ENCODE measurements around the gene ARL17A.
"Not testable (repeated sequence)": the region's sequence is repeated elsewhere in the genome, so short reads cannot be mapped to it uniquely, and the experiment has no call there.

The ARL17A gene

DNA sequence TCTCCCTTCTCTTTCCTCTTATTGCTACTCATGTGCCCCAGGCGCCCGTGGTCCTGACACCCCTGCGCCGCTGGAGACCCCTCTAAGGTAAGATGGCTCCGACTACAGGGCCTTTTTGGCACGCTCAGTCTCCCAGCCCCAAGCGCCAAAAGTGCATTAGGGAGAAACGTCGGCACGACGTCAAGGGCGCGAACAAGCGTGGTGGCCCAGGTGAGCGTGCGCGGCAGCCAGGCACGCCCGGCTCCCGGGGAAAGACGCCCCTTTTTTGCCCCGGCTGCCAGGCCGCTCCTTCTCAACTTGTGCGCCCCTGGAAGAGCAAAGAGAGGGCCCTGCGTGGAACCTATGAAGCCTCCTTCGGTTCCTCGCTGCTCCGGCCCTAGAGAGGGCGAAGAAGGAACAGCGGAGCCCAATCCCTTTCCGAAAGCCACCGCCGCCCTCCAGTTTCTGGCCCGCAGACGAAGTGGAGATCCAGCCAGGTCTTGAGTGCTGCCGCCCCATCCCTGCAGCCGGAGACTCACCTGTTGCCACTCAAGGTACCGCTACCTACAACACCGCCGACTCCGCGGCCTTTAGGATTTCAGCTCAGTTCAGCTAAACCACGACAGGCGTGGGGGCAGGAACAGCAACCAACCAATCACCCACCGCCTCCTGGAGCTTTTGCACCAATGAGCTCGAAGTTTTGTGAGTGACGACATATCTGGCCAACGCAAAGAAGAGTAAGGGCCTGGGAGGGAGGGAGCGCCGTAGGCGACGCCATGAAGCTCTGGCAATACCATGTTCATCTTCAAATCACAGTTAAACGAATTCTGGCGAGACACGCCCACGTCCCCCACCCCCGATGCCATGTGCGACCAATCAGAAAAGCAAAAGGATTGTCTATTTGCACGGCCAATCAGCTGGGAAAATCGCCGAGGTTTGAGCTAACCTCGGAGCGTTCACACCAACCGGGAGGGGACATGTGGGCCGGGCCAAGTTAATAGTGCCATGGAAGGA is at the start of gene ARL17A:
Gene ARL17A, minus strand, starts transcription at position 609 of the 993 bp plus-strand sequence. CDS start 3,369 bp downstream, outside the sequence.
- not testable (repeated sequence) for DNase-seq

DNA sequence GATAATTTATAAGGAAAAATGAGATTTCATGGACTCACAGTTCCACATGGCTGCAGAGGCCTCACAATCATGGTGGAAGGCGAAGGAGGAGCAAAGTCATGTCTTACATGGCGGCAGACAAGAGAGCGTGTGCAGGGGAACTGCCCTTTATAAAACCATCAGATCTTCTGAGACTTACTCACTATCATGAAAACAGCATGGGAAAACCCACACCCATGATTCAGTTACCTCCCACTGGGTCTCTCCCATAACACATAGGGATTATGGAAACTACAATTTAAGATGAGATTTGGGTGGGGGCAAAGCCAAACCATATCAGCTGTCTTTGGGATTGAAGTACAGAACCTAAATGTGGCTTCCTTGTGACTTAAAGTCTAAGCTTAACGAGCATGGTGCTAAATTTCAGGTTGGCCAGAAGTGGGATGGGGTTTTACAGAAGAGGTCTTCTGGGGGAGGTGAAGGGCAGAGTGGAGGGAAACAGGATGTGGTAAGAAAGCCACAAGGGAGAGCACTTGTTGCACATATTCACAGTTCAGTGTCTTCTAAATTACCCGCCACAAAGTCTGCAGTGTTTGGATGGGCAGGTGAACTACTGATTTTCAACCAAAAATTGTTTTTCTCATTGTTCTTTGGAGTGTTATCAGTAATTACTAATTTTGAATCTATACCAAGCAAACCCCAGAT is 49.4 kb upstream of the ARL17A start:
- DNase-seq, result not testable (repeated sequence)

DNA sequence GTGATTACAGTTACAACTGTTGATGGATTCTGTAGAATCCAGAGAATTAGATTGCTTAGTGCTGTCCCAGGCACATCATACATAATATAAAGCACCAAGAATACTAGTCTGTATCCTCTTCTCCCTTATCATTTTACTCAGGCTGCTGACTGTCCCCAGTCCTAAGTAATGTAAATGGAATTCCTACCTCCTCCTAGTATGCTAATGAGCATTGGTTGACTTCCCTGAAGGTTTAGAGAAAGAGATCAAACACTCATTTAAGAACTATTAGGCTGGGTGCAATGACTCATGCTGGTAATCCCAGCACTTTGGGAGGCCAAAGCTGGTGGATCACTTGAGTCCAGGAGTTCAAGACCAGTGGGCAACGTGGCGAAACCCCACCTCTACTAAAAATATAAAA is 48.0 kb upstream of the ARL17A start:
- not testable (repeated sequence) for DNase-seq

DNA sequence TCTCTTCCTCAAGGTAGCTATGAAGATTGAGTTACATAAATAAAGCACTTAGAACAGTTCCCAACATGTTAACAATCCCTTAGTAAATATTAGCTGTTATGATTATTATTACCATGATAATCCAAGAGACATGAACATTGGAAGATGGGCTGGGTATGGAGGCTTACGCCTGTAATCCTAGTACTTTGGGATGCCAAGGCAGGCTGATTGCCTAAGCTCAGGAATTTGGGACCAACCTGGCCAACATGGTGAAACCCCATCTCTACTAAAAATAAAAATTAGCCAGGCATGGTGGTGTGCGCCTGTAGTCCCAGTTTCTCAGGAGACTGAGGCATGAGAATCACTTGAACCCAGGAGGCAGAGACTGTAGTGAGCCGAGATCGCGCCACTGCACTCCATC is 45.2 kb upstream of the ARL17A start:
- not testable (repeated sequence) for DNase-seq

DNA sequence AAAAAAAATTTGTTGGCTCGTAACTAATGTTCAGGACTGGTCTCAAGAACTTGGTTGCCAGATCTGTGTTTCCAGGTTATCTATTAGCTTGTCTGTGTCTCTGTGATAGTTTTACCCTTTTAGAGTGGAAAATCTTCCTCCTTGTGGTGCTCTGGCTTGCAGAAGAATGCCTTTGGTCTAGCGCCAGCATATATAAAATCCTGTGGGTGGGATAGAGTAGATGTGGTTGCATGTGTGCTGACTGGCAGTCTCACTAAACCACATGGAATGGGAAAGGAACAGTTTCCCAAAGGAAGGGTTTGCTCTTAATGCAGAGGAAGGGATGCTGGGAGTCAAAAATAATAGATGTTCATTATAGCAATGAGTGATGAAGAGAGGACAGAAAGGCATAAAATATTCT is 44.3 kb upstream of the ARL17A start:
- DNase-seq, result not testable (repeated sequence)

DNA sequence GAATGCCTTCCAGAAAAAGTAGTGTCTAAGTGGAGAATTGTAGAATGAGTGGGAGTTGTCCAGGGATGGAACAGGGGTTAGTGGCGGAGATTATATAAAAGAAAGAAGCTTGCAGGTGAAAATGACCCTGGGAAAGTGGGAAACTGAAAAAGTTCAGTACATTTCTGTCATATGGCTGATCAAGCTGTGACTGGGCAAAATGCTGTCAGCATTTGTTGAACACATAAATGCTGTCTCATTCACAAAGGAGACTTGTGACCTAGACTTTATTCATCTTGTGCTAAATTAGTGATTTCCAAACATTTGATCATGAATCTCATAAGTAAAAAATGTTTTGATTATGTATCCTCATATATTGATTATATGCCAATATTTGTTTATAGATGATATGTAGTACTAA is 39.5 kb upstream of the ARL17A start:
- DNase-seq, result not testable (repeated sequence)

DNA sequence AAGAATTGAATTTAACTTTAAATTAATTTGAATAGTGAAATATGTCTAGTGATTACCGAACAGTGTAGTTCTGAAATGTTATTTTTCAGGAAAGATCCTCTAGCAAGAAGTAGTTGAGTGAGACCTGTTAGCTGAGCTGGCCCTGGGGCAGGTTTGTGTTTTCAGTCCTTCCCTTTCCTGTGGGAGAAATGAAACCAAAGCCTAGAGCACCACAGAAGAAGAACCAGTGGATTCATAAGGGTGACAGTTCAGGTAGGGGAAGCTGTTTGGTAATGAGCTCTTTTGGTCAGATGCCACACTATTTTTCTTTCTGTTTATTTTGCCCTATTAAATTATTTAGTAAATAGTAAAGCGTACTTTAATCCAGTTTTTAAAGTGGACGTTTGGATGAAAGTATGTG is 37.6 kb upstream of the ARL17A start:
- not testable (repeated sequence) for DNase-seq

DNA sequence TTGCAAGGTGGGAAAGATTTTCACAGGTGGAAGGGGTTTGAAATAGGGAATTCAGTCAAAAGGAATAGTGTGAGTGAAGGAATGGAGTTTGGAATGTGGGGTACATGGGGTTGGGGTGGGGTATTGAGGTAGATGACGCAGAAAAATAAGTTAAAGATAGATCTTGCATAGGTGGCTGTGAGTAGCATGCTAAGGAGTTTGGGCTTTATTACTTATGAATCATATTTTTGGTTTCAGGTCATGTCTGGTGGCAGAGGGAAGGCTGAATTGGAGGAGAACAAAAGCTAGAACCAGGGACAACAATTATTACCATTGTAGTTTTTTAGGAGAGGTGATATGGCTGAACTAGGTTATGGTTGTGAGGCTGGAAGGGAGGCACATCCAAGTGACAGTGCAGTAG is 34.4 kb upstream of the ARL17A start:
- not testable (repeated sequence) for DNase-seq

DNA sequence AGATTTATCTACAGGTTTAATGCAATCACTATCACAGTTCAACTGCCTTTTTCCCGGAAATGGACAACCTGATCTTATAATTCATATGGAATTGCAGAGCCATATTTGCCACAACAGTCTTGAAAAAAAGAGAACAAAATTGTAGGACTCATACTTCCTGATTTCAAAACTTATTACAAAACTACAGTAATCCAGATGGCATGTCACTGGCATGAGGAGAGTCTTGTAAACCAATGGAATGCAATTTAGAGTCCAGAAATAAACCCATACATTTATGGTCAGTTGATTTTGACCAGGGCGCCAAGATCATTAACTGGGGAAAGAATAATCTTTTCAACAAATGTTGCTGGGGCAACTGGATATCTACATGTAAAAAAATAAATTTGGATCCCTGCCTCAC is 31.8 kb upstream of the ARL17A start:
- not testable (repeated sequence) for DNase-seq

DNA sequence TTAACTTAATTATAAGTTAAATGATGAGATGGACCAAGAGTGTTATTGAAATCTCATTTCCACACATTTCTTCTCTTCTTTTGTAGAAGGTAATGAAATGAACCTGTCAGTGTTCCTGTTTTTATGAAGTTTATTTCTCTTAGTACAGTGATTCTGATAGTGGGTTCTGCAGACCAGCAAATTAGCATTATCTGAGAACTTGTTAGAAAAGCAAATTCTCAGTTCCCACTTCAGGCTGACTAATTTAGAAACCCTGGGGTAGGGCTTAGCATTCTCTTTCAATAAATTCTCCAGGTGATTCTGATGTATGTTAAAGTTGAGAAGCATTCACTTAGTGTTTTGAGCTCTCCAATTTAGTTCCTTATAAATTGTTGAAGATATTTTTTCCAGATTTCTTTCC is 23.6 kb upstream of the ARL17A start:
- DNase-seq, result not testable (repeated sequence)

DNA sequence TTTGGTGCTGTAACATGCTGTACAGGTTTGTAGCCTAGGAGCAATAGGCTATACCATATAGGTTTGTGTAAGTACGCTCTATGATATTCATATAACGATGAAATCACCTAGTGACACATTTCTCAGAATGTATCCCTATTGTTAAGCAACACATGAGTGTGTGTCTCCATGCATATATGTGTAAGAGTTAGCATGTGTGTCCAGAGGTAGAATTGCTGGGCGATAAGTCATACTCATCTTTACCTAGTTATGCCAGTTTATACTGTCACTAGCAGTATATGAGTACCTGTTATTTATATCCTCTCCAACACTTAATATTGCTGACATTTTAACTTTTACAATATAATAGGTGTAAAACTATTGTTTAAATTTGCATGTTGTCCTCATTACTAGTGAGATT is 21.3 kb upstream of the ARL17A start:
- not testable (repeated sequence) for DNase-seq

DNA sequence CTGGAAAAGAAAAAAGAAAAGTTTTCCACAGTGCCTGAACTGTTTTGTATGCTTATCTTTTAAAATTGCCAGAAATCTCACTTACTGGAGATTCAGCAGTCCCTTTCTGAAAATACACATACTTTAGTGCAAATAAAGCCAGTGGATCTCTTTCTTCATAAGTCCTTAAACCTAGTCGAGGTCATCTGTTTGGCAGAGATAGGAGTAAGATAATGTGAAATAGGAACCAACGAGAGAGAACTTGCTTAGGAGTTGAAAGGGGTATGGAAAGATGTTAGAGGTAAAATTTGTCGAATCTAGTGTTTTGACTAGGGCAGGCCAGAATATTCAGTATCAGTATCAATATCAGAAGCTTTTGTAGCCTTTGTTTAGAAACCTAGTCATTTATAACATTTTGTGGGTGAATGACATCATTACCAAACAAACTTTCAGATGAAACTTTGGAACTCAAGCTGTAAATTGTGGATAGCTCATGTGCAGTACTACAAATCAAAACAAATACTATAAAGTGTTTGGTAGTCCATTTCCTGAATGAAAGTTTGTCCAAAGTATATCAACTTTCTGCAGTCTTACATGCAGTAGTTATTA is 18.9 kb upstream of the ARL17A start:
- DNase-seq, result not testable (repeated sequence)

DNA sequence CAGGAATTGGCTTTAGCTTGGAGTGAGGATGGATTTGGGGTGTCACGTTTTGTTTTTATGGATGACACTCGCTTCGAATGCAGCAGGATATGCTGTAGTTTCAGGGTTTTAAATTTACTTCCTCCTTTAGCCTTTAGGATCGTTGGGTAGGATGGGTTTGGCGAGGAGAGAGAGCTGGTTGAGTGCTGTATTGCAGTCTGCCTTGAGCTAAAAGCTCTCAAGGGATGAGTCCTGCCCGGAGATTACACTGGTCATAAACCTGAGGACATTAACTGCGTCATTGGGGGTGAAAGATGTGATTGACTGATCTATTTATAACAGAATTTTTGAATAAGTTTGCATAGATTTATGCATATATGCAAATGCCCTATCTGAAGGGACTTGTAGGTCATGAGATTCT is 11.8 kb upstream of the ARL17A start:
- not testable (repeated sequence) for DNase-seq

DNA sequence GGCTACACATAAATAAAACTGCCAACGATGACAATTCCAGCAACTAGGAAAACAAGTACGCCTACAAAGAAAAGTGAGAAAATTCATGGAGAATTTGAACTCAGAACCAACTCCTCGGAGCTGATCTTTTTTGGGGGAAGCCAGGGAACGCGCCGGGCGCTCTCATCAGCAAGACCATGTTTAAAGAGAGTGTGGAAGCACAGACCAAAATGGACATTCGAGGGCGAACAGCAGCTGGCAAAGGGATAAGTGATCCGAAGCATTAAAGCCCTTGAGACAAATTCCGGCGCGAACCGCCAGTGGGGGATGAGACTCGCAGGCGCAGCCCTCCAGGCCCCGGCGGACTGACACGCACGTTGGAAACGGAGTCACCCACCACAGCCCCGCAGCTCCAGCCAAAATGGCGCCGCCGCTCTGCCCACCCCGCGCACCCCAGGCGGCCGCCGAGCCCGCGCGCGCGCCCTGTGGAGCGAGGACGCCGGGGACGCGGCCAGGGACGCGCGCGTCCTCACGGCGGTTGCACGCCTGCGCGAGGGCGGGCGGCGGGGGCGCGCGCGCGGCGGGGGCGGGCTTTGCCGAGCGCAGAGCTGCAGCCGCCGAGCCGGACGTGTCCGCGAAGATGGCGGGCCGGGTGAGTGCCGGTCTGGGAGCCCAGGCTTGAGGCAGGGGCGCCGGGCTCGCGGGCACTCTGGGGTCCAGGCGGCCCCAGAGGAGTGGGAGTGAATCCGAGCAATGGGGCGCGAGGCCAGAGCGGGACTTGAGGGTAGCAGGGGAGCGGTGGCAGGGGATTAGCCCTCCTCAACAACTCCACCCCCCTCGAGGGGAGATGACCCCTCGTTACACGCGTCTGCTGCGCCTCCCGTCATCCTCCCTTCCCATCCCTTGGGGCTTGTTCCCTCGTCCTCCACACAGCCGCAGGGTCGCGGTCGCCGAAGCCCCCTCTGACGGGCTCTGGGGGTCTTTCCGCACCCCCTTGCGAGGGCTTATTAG is 11.0 kb upstream of the ARL17A start, which contains the start of gene NSF:
Gene NSF, plus strand, starts transcription at position 513 of the 990 bp plus-strand sequence. Its CDS starts 107 bp downstream, at position 620.
- not testable (repeated sequence) for DNase-seq

DNA sequence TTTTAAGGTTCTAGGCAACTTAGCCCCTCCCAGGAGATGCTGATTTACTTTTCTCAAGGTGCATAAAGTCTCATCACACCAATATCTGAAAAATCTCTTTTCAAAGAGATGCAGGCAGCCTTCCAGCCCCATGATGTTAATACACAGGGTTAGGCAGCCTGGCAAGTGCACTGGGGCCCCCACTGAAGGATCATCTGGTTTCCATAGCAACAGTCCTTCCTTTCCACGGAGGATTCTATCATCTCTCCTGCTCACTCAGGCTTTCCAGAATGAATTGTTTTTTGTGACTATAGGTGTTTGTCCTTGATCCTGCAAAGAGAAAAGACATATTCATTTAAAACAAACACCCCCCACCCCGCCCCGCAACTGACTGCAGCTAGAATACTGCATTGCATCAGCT is 6.0 kb upstream of the ARL17A start:
- not testable (repeated sequence) for DNase-seq

DNA sequence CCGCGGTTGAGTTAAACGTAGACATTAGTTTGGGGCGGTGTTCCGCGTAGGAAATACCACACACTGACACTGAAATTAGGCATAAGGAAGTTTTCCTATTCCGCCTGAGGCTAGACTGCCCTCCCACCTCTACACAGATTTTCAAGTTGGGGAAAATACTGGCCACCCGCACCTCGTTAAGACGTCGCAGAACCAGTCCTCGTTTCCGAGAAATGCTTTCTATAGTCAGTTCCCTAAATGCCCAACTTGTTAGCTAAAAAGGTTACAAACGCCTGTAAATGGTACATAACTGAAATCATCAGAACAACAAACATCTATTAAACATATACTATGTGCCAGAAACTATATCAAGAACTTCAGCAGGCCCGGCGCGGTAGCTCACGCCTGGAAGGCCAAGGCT is 591 bp upstream of the ARL17A start:
- DNase-seq, result not testable (repeated sequence)

DNA sequence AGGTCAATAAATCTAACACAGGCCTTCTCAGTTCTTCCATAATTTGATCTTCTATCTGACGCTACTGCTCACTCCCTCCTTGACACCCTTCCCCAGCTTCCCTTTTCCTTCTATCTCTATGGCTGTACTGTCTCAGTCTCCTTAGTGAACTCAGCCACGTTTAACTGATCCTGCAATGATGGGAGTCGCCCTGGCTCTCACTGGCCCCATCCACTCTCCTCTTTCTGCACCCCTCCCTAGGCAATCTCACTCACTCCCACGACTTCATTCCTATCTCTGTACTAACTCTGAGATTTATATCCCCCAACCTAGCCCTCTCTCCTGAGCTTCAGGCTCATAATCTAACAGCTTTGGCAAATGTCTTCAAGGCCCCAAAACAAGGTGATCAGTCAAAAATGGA is 7.7 kb downstream of the ARL17A start:
- not testable (repeated sequence) for DNase-seq

DNA sequence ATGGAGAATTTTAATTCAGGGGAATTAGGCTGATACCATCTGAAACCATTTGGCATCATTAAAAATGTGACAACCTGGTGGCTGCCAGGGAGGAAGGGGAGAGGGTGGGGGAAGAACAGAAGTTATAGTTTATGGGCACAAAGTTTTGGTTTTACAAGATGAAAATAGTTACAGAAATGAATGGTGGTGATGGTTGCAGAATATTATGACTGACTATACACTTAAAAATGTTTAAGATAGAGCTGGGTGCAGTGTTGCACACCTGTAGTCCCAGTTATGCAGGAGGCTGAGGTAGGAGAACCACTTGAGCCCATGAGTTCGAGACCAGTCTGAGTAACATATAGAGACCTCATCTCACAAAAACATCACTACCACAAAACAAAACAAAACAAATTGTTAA is 12.5 kb downstream of the ARL17A start:
- DNase-seq, result not testable (repeated sequence)

DNA sequence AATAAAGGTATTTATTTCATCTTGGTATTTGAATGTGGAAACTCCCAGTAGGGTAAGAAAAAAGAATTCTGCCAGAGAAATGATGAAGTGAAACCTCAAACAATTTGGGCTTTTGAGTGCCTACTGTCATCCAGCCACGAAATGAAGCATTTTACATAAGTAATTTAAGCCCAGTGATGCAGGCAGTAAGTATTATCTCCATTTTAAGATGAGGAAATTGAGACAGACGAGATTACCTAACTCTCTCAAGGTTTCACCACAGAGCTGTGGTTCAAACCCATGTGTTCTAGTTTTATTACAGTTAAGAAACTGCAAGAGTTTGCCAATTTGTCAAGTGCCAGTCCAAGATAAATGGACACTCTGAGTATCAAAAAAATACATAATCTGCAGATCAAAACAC is 13.2 kb downstream of the ARL17A start:
- not testable (repeated sequence) for DNase-seq

DNA sequence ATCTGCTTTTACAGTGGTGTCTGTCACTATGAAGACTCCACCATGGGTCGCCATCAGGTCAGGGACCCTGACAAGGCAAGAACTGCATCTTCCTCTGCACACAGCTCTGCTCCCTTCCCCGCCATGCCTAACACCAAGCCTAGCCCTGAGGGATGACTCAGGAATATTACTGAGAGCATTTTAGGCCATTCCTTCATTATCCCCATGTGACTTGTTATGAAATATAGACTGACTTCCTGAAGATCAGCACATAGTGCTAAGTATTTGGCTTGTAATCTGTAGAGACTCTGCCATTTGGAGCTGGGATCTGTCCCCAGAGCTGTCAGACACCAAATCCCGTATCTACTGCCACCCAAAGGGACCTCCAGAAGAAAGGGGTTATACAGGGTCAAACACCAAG is 19.4 kb downstream of the ARL17A start:
- not testable (repeated sequence) for DNase-seq

DNA sequence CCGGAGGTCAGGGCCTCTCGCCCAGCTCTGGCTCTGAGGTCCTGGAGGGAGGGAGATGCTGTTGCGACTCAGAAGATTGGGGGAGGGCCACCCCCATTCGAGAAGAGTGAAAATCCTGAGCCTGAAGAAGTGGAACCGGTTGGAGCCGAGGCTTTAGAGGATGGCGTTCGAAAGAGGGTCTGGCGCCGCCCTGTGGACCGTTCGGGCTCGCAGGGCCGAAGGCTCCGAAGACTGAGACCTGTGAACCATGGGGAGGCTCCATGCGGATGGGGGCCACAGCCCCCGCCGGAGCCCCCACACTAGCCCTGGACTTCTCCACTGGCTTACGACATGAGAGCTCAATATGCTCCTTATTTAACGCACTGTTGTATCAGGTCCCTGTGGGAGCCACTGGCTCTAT is 20.3 kb downstream of the ARL17A start:
- not testable (repeated sequence) for DNase-seq

DNA sequence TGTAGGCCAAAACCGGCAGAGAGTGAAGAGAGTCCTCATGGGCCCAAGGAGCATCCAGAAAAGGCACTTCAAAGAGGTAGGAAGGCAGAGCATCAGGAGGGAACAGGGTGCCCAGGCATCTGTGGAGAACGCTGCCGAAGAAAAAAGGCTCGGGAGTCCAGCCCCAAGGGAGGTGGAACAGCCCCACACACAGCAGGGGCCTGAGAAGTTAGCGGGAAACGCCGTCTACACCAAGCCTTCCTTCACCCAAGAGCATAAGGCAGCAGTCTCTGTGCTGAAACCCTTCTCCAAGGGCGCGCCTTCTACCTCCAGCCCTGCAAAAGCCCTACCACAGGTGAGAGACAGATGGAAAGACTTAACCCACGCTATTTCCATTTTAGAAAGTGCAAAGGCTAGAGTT is 30.9 kb downstream of the ARL17A start:
- not testable (repeated sequence) for DNase-seq

Data from midbrain (tissue), 1 donor.